Transverse colon (tissue), 4 donors: Measurements from ENCODE around the gene PGAM2. TPM values are rescaled to one million over a fixed set of nuclear protein-coding genes. Genes with fewer than 3 reads are reported as not detected.
A peak's percentile ranks its signal among the peaks of the same experiment; 100 is the strongest.

Source experiments
- DNase-seq: peaks from one replicate; pipeline ENCODE4 v3.0.0-alpha.2; 2019
- H3K27ac ChIP-seq, 4 donors: fragments of 200-600 bp; sonication (generic); 2 replicates each; pipeline ENCODE4 v1.5.1; 2016 to 2018; ENCODE audit warnings: inconsistent platforms in 4 of 4
- H3K27me3 ChIP-seq: fragments of 200-600 bp; sonication (generic); 2 replicates; pipeline ENCODE4 v1.5.1; 2017; ENCODE audit warnings: inconsistent platforms
- H3K36me3 ChIP-seq, 4 donors: fragments of 200-600 bp; sonication (generic); 2 replicates each; pipeline ENCODE4 v1.5.1; 2017 to 2019; ENCODE audit warnings: inconsistent platforms in 4 of 4
- H3K4me1 ChIP-seq, 4 donors: fragments of 200-600 bp; sonication (generic); 2 replicates each; pipeline ENCODE4 v1.5.1; 2017 to 2020; ENCODE audit warnings: inconsistent platforms in 4 of 4
- H3K4me3 ChIP-seq, 4 donors: fragments of 200-600 bp; sonication (generic); 1 replicate in 1 of 4; 2 replicates in 3 of 4; pipeline versions ENCODE4 v1.5.1 to v1.6.1; 2017 to 2019; ENCODE audit warnings: inconsistent platforms in 4 of 4
- H3K9me3 ChIP-seq, 2 donors: fragments of 200-600 bp; sonication (generic); 2 replicates each; pipeline ENCODE4 v1.5.1; 2017 to 2019; ENCODE audit warnings: inconsistent platforms in 2 of 2
- EP300 ChIP-seq: sonication (generic); formaldehyde crosslinking; IDR thresholded peaks from one replicate; pipeline ENCODE4 v1.6.1; 2017; ENCODE audit warnings: antibody characterized with exemption, low read depth
- POLR2A ChIP-seq: fragments of 450-650 bp; IDR thresholded peaks from one replicate; pipeline ENCODE4 v1.6.1; 2016; ENCODE audit warnings: antibody characterized with exemption, mild to moderate bottlenecking, moderate library complexity
- POLR2AphosphoS5 ChIP-seq, 3 donors: sonication (generic); formaldehyde crosslinking; IDR thresholded peaks; one replicate each; pipeline ENCODE4 v1.6.1; 2016; ENCODE audit warnings: antibody characterized with exemption in 3 of 3
- WGBS, 2 donors: methylation state at CpG; one replicate each; pipeline ENCODE4 v1.1.5; 2018; ENCODE audit warnings: low coverage in 1 of 2; 5-methylcytosine and 5-hydroxymethylcytosine counted together
- in situ Hi-C, 4 donors: fragments of 200-750 bp; cut with MboI; loops; one replicate each; pipeline versions ENCODE4 v1.15.0 to v1.15.1; 2017; ENCODE audit warnings: low sequenced_read_pairs in 3 of 4, low pct_ligation_motif_present in 1 of 4, low pct_unique_long_range_greater_than_20kb in 1 of 4
- intact Hi-C: fragments of 100-400 bp; cut with DNase I; formaldehyde crosslinking; loops from one replicate; pipeline ENCODE4 v1.15.1; 2023; ENCODE audit warnings: low total_unique reads
- total RNA-seq, 4 donors: library from RNA; depleted of rRNA; stranded (reverse); fragments of >200 nt; gene quantifications; one replicate each; pipeline ENCODE4 v1.1.0, GENCODE V29; 2016
- TF ChIP-seq, protein P1 (sequence below), 5 experiments: fragments of 200-600 bp in 3 of 5; fragments of 450-650 bp in 2 of 5; sonication (generic) in 3 of 5; IDR thresholded peaks; 1 replicate in 2 of 5; 2 replicates in 3 of 5; pipeline ENCODE4 v1.5.1; 2016 to 2017; ENCODE audit warnings: antibody characterized with exemption in 5 of 5, inconsistent platforms in 3 of 5, mild to moderate bottlenecking in 2 of 5, moderate library complexity in 1 of 5

PGAM2 gene
- total RNA-seq, 4 donors from 2014 or later = 9.7 TPM; not detected in 3

DNA sequence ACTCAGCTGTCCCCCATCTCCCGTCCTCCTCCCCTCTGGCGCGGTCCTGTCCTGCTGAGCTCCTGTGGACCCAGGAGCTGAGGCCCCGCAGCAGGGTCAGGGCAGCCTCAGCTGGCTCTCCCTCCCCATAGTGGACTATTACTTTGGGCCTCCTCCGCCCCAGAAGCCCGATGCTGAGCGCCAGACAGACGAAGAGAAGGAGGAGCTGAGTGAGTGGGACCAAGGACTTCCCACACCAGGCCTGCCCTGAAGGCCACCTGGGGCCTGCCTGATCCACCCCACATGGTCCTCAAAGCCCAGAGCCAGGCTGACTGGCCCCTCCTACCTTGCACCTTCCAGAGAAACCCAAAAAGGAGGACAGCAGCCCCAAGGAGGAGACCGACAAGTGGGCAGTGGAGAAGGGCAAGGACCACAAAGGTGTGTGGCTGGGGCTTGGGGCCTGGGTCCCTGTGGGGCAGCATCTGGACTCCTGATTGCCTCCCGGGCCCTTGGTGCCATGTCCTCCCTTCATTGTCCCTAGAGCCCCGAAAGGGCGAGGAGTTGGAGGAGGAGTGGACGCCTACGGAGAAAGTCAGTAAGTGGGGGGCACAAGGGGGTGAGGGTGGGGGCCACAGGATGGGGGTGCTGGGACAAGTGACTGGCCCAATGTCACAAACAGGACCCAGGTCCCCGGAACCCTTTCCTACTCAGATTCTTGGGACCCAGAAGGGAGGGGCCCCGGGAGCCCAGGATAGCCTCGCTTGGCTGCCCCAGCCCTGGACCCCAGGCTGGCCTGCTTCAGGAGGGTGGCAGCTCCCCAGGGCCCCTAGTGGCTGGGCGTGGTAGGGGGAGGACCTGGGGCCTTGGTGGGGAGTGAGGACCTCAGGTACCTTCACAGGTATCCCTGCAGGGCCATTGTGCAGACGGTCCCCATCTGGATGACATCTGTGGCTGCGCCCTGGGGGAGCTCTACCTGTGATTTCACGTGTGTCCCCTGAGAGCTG, 43.7 kb upstream of the PGAM2 start:
- TF ChIP-seq POLR2AphosphoS5 (IDR thresholded peaks at IDR 0.05) = no peak
- no peak for TF ChIP-seq EP300
- TF ChIP-seq, protein P1, sequence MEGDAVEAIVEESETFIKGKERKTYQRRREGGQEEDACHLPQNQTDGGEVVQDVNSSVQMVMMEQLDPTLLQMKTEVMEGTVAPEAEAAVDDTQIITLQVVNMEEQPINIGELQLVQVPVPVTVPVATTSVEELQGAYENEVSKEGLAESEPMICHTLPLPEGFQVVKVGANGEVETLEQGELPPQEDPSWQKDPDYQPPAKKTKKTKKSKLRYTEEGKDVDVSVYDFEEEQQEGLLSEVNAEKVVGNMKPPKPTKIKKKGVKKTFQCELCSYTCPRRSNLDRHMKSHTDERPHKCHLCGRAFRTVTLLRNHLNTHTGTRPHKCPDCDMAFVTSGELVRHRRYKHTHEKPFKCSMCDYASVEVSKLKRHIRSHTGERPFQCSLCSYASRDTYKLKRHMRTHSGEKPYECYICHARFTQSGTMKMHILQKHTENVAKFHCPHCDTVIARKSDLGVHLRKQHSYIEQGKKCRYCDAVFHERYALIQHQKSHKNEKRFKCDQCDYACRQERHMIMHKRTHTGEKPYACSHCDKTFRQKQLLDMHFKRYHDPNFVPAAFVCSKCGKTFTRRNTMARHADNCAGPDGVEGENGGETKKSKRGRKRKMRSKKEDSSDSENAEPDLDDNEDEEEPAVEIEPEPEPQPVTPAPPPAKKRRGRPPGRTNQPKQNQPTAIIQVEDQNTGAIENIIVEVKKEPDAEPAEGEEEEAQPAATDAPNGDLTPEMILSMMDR (IDR thresholded peaks at IDR 0.05) = no peak
- no peak for TF ChIP-seq POLR2A
- no peak for DNase-seq
- Histone ChIP-seq H3K4me1 (peaks cover 0 to 12% (median 2%) of the 10 kb centered on the region in 4 donors), H3K36me3 (no peaks in the 10 kb centered on the region), H3K27ac (no peak overlapping the region), H3K27me3 (peaks cover 16% of the 10 kb centered on the region), H3K9me3 (no peaks in the 10 kb centered on the region), H3K4me3 (no peak overlapping the region)
- intact Hi-C loops = no loop called here
- in situ Hi-C loops = no loop called here
- 85 to 93% methylated on average over 3 to 20 of the region's 21 CpGs for WGBS, 2 donors

GRCh38 chr7:44107961-44108767, 42.8 kb upstream of the PGAM2 start:
- Histone ChIP-seq H3K4me3 (no peak overlapping the region), H3K27ac (peak overlapping the region in 1 of 4 donors; percentile 92), H3K36me3 (no peaks in the 10 kb centered on the region), H3K9me3 (no peaks in the 10 kb centered on the region), H3K4me1 (peaks cover 0 to 12% (median 2%) of the 10 kb centered on the region in 4 donors), H3K27me3 (peaks cover 25% of the 10 kb centered on the region)
- in situ Hi-C loops = no loop called here
- intact Hi-C loops = no loop called here
- TF ChIP-seq POLR2A (no peak), EP300 (no peak)
- no peak for DNase-seq
- WGBS, 2 donors = 70 to 85% methylated on average over 2 to 21 of the region's 21 CpGs

DNA sequence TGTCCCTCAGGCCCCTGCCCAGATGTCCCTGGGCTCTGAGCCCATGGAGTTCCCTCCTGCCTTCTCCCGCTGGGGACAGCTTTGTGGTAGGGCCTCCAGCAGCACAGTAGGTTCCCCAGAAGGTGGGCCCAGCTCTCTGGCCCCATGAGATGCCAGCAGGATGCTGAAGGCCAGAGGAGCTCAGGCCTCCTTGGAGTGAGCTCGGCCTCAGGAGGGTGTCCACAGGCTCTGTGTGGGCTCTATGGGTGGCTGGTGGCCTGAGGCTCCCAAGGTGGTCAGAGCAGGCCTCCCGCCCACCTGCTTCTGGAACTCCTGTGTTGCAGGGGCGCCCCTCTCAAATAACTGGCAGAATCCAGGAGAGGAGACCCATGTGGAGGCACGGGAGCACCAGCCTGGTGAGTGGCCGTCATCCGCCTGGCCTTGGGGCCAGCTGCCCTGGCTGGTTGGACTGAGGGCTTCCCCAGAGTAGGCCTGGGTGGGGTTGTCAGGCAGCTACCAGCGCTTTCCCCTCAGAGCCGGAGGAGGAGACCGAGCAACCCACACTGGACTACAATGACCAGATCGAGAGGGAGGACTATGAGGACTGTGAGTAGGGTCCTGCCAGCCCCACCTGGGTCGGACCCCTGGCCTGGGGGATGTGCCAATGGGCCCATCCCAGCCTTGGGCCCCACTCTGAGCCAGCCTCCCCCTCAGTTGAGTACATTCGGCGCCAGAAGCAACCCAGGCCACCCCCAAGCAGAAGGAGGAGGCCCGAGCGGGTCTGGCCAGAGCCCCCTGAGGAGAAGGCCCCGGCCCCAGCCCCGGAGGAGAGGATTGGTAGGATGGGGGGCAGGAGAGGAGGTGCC, 42.0 kb upstream of the PGAM2 start:
- Histone ChIP-seq H3K9me3 (no peaks in the 10 kb centered on the region), H3K27me3 (peaks cover 26% of the 10 kb centered on the region), H3K4me3 (no peak overlapping the region), H3K27ac (peak overlapping the region in 2 of 4 donors; percentile 17 to 92), H3K4me1 (peaks cover 0 to 12% (median 2%) of the 10 kb centered on the region in 4 donors), H3K36me3 (no peaks in the 10 kb centered on the region)
- in situ Hi-C loops = no loop called here
- no peak for DNase-seq
- TF ChIP-seq EP300 (no peak), POLR2A (no peak), POLR2AphosphoS5 (IDR thresholded peaks at IDR 0.05) (no peak)
- TF ChIP-seq, protein P1 (IDR thresholded peaks at IDR 0.05) = no peak
- 87% methylated on average over 12 of the region's 18 CpGs; no CpG with 5 or more reads in 1 of the 2 donors for WGBS, 2 donors
- intact Hi-C loops = no loop called here

DNA sequence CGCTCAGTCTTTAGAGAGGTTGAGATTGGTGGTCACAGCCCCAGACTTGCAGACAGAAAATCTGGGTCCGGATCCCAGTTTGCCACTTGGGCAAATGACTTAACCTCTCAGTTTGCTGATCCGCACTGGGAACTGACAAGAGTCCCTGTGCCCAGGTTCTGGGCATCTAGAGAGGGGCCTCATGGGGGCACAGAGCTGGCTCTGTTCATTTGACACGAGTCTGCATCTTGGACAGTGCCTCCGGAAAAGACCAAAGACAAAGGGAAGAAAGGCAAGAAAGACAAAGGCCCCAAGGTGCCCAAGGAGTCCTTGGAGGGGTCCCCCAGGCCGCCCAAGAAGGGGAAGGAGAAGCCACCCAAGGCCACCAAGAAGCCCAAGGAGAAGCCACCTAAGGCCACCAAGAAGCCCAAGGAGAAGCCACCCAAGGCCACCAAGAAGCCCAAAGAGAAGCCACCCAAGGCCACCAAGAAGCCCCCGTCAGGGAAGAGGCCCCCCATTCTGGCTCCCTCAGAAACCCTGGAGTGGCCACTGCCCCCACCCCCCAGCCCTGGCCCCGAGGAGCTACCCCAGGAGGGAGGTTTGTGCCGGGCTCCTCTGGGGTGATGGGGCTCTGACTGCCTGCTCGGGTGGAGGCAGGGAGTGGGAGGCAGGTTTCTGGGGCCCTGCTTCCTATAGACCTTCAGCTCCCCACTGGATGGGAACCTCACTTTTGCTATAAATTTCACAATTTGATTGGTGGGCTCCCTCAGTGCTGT, 41.1 kb upstream of the PGAM2 start:
- Histone ChIP-seq H3K4me3 (peak overlapping the region in 1 of 4 donors; percentile 59), H3K36me3 (no peaks in the 10 kb centered on the region), H3K9me3 (no peaks in the 10 kb centered on the region), H3K27me3 (peaks cover 26% of the 10 kb centered on the region), H3K4me1 (peaks cover 0 to 12% (median 2%) of the 10 kb centered on the region in 4 donors), H3K27ac (peak overlapping the region; percentile 77 to 92 (median 86))
- no peak for DNase-seq
- intact Hi-C loops = no loop called here
- 87% methylated on average over 10 of the region's 10 CpGs; no CpG with 5 or more reads in 1 of the 2 donors for WGBS, 2 donors
- TF ChIP-seq POLR2A = no peak
- TF ChIP-seq, protein P1 (IDR thresholded peaks at IDR 0.05) = no peak
- no peak for TF ChIP-seq EP300
- TF ChIP-seq POLR2AphosphoS5 (IDR thresholded peaks at IDR 0.05) = no peak
- in situ Hi-C loops = no loop called here
